Stimulated activated CD4-positive, alpha-beta T cell treated with anti-CD3 and anti-CD28 coated beads, Interleukin-1b, Interleukin-23, amount 100 ng/mL, for 1 hour (primary cell): Measurements from ENCODE around the gene IFT88.

ENCODE experiments used
- DNase-seq, 2 donors: peaks; one replicate each; pipeline ENCODE4 v3.0.0-alpha.2; 2020; ENCODE audit warnings: low read depth in 2 of 2

Gene IFT88

GRCh38 chr13:20714563-20715329 lies 147.8 kb downstream of the IFT88 start:
- DNase-seq: no peak

- DNase-seq: no peak
These were observed 148.4 kb downstream of the IFT88 start for GRCh38 chr13:20715330-20715712.

DNA sequence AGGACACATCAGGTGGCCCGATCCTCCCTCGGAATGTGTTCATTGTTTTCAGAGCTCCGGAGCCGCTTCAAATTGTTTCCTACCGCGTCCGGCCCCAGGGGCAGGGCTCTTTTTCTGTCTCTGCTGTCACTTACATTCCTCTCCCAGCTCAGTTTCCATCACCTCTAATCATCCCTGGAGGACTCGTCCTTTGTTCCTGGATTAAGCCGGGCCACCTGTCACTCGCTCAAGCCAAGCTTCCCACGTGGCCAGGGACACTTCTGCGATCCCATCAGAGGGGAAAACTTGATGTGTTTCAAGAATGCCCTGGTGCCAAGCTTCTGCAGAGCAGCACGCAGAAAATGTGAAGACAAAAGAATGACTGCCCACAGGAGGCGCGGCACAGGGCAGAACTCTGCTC lies 150.0 kb downstream of the IFT88 start:
- DNase-seq: no peak

GRCh38 chr13:20717581-20718542 lies 150.9 kb downstream of the IFT88 start:
- DNase-seq: no peak

DNA sequence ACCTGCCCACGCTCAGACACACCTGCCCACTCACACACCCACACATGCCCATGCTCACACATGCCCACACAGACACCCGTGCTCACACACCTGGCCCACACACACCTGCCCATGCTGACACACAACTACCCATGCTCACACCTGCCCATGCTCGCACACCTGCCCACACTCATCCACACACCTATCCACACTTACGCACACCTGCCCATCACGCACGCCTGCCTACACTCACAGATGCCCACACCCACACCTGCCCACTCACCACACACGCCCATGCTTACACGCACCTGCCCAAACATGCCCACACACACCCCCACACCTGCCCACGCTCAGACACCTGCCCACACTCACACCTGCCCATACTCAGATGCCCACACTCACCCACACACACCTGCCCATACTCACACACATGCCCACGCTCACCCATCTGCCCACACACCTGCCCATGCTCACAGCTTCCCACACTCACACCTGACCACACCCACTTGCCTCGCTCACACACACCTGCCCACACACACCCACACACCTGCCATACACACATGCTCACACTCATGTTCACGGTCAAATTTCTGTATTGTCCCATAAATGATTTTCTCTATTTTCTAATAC lies 152.1 kb downstream of the IFT88 start:
- DNase-seq: no peak

GRCh38 chr13:20719783-20720182 lies 152.8 kb downstream of the IFT88 start:
- no peak for DNase-seq

GRCh38 chr13:20720499-20720898 lies 153.5 kb downstream of the IFT88 start:
- no peak for DNase-seq

DNA sequence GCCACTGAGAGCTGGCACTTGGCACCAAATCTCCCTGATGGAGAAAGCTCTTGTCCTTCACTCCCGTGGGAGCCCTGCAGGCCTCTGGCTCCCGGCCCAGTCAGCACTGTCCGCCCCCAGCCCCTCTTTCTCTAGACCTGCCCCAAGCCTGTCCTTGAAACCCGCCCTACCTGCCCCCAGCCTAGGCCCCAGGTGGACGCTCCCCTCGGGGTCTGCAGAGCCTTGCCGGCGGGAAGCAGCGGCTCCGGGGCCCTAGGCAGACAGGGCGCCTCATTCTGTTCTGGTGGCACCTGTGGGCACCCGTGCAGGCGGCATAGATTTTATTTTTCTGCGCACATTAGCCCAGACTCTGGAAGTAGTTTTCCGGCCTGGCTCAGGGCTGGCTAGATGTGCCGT lies 154.1 kb downstream of the IFT88 start:
- DNase-seq: no peak

DNA sequence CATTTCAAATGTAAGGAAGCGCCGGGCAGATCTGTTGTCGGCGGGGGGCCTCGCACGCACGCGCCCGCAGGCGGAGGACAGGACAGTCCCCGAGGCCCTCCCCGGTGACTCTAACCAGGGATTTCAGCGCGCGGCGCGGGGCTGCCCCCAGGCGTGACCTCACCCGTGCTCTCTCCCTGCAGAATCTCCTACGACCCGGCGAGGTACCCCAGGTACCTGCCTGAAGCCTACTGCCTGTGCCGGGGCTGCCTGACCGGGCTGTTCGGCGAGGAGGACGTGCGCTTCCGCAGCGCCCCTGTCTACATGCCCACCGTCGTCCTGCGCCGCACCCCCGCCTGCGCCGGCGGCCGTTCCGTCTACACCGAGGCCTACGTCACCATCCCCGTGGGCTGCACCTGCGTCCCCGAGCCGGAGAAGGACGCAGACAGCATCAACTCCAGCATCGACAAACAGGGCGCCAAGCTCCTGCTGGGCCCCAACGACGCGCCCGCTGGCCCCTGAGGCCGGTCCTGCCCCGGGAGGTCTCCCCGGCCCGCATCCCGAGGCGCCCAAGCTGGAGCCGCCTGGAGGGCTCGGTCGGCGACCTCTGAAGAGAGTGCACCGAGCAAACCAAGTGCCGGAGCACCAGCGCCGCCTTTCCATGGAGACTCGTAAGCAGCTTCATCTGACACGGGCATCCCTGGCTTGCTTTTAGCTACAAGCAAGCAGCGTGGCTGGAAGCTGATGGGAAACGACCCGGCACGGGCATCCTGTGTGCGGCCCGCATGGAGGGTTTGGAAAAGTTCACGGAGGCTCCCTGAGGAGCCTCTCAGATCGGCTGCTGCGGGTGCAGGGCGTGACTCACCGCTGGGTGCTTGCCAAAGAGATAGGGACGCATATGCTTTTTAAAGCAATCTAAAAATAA lies 154.7 kb downstream of the IFT88 start:
- no peak for DNase-seq

DNA sequence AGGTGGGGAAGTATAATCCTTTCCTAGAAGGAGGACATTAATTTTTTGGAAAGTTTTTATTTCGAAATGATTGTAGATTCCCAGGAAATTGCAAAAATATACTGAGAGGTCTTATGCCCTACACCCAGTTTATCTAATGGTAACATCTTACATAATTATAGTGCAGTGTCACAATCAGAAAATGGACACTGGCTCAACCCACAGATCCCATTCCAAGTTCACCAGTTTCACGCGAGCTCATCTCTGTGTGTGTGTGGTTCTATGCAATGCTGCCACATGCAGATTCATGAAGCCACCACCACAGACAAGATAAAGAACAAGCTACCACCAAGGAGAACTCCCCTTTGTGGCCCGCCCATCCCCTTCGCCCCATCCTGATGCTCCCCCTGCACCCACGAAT lies 160.9 kb downstream of the IFT88 start:
- no peak for DNase-seq

- DNase-seq: no peak
These were observed 161.8 kb downstream of the IFT88 start for GRCh38 chr13:20728579-20729311.

DNA sequence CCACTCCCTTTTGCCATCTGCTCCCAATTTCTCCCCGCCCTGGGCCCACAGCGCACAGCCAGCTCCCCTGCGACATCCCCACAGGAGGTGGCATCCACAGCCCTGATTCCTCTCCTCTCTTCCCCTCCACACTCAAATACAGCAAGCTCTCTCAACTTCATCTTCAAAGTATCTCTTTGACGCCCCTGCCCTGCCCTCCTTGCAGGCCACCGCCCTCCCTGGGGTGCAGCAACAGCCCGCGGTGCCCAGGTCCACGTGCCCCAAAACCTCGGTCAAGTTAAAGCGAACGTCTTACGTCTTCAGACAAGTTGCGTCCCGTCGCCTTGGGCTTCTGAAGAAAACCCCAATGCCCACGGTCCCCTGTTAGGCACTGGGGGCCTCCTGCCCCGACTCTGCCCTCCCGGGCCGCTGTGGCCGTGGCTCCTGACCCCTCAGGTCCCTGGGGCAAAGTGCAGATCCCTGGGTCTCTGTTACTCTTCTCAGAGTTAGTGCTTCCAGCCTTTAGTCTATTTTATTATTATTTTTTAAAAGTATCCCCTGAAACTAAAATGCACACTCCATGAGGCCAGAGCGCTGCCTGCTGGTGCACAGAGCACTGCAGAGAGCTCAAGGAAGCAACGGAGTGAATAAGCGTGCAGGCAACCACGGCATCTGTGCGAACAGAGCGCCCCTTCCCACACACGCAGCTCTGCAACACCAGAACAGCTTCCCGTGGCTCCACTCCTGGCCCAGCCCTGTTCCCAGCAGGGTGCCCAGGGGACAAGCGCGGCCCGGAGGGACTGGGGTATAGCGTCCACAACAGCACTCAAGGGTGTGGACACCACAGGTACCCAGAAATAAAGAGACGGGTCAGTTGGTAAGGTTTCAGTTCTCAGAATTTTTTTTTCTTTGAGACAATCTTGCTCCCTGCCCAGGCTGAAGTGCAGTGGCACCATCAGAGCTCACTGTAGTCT lies 163.0 kb downstream of the IFT88 start:
- no peak for DNase-seq

- DNase-seq: no peak
These were observed 171.7 kb downstream of the IFT88 start for GRCh38 chr13:20738616-20739015.

GRCh38 chr13:20740021-20740420 lies 173.1 kb downstream of the IFT88 start:
- DNase-seq: no peak
